HG03575 (cell line): Measurements from ENCODE around the gene LTBP3.
A peak's percentile ranks its signal among the peaks of the same experiment; 100 is the strongest.

Experiments used
- ATAC-seq: cut with Tn5 transposase; IDR thresholded peaks from one replicate; pipeline ENCODE4 v1.9.1; 2021; ENCODE audit not compliant: unreplicated experiment, insufficient number of reproducible peaks, low FRiP score; ENCODE audit errors: extremely low read depth

LTBP3 gene

GRCh38 chr11:65558002-65558929, at the start of gene LTBP3:
Gene LTBP3, minus strand, starts transcription at chr11:65558359. Its CDS starts 400 bp downstream, at chr11:65557959.
- ATAC-seq, result no peak

GRCh38 chr11:65606876-65607613, 48.9 kb upstream of the LTBP3 start:
- no peak for ATAC-seq

GRCh38 chr11:65604258-65604657, 46.1 kb upstream of the LTBP3 start:
- no peak for ATAC-seq

GRCh38 chr11:65599955-65600246, 41.7 kb upstream of the LTBP3 start:
- ATAC-seq, result no peak

- no peak for ATAC-seq
Measured at GRCh38 chr11:65599216-65599954, 41.2 kb upstream of the LTBP3 start.

- no peak for ATAC-seq
Measured at GRCh38 chr11:65598258-65598699, 40.1 kb upstream of the LTBP3 start.

GRCh38 chr11:65596520-65596919, 38.4 kb upstream of the LTBP3 start:
- ATAC-seq, result no peak

GRCh38 chr11:65595543-65596281, 37.6 kb upstream of the LTBP3 start, which contains the start of gene KCNK7:
Gene KCNK7, minus strand, starts transcription at chr11:65595800. Its CDS starts 28 bp downstream, at chr11:65595772.
- ATAC-seq, result no peak

- no peak for ATAC-seq
Measured at GRCh38 chr11:65595131-65595530, 37.0 kb upstream of the LTBP3 start.

- ATAC-seq, result no peak
Measured at GRCh38 chr11:65593518-65594414, 35.6 kb upstream of the LTBP3 start.

GRCh38 chr11:65592858-65593517, 34.8 kb upstream of the LTBP3 start:
- ATAC-seq, result no peak

GRCh38 chr11:65591939-65592857, 34.0 kb upstream of the LTBP3 start:
- no peak for ATAC-seq

GRCh38 chr11:65590240-65590738, 32.1 kb upstream of the LTBP3 start:
- ATAC-seq, result no peak

- no peak for ATAC-seq
Measured at GRCh38 chr11:65589444-65590239, 31.5 kb upstream of the LTBP3 start.

- peak; percentile 40 for ATAC-seq
Measured at GRCh38 chr11:65588199-65589054, 30.3 kb upstream of the LTBP3 start.
